ENCODE data around the gene NTN3. TPM values are rescaled to one million over a fixed set of nuclear protein-coding genes. Genes with fewer than 3 reads are reported as not detected.

The NTN3 gene
- total RNA-seq, 1 donor from 2014 or later: 2.5 TPM

GRCh38 chr16:2499454-2499853 is 28.4 kb downstream of the NTN3 start:
- Mint-ChIP-seq H3K9me3 (ENCODE audit: low read depth) (no peaks in the 10 kb centered on the region), H3K4me3 (ENCODE audit: low read depth) (no peak overlapping the region), H3K27me3 (no peaks in the 10 kb centered on the region), H3K27ac (no peak overlapping the region), H3K4me1 (ENCODE audit: low read depth) (no peaks in the 10 kb centered on the region), H3K36me3 (ENCODE audit: insufficient read depth) (peaks cover 1% of the 10 kb centered on the region)
- no peak for DNase-seq (ENCODE audit: low spot score, unreplicated experiment)
- TF ChIP-seq, protein P1, sequence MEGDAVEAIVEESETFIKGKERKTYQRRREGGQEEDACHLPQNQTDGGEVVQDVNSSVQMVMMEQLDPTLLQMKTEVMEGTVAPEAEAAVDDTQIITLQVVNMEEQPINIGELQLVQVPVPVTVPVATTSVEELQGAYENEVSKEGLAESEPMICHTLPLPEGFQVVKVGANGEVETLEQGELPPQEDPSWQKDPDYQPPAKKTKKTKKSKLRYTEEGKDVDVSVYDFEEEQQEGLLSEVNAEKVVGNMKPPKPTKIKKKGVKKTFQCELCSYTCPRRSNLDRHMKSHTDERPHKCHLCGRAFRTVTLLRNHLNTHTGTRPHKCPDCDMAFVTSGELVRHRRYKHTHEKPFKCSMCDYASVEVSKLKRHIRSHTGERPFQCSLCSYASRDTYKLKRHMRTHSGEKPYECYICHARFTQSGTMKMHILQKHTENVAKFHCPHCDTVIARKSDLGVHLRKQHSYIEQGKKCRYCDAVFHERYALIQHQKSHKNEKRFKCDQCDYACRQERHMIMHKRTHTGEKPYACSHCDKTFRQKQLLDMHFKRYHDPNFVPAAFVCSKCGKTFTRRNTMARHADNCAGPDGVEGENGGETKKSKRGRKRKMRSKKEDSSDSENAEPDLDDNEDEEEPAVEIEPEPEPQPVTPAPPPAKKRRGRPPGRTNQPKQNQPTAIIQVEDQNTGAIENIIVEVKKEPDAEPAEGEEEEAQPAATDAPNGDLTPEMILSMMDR (IDR thresholded peaks at IDR 0.05; ENCODE audit: unreplicated experiment): no peak

DNA sequence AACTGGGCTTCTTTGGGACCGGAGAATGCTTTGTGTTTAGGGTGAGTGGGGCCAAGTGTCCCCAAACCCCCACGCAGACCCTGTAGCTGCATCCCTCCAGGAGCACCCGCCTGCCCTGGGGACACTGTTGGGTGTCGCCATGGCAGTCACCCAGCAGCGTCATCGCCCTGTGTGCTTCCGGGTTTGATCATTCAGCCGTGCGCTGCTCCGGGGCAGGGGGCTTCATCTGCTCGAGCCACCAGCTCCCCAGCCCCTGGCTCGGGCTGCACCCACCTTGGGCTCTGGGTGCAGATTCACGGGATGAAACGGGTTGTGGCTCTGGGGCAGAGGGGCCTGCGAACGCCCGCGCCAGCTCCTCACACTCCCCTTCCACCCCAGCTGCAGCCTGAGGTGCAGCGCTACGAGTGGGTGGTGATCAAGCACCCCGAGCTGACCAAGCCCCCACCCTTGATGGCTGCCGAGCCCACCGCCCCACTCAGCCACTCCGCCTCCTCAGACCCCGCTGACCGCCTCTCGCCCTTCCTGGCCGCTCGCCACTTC is 28.9 kb downstream of the NTN3 start:
- no peak for DNase-seq (ENCODE audit: low spot score, unreplicated experiment)
- H3K27ac Mint-ChIP-seq: no peak overlapping the region
- H3K4me3 Mint-ChIP-seq (ENCODE audit: low read depth): no peak overlapping the region
- H3K4me1 Mint-ChIP-seq (ENCODE audit: low read depth): no peaks in the 10 kb centered on the region
- H3K36me3 Mint-ChIP-seq (ENCODE audit: insufficient read depth): peaks cover 3% of the 10 kb centered on the region
- H3K9me3 Mint-ChIP-seq (ENCODE audit: low read depth): no peaks in the 10 kb centered on the region
- H3K27me3 Mint-ChIP-seq: no peaks in the 10 kb centered on the region
- TF ChIP-seq, protein P1 (IDR thresholded peaks at IDR 0.05; ENCODE audit: unreplicated experiment): no peak

DNA sequence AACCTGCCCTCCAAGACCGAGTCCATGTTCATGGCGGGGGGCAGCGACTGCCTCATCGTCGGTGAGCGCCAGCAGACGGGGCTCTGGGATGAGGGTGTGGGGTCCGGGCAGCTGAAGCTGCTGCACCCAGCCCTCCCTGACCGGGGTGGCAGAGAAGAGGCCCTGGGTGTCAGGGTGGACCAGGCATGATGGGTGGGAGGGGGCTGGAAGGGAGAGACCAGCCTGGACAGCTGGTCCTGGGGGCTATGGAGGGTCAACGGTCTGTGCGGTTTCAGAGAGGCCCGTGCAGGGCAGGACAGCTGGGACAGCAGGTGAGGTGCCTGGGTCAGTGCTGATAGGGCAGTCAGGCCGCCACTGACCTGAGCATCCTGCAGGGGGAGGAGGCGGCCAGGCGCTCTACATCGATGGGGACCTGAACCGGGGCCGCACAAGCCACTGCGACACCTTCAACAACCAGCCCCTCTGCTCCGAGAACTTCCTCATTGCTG is 29.4 kb downstream of the NTN3 start:
- Mint-ChIP-seq H3K4me3 (ENCODE audit: low read depth) (no peak overlapping the region), H3K27me3 (no peaks in the 10 kb centered on the region), H3K9me3 (ENCODE audit: low read depth) (no peaks in the 10 kb centered on the region), H3K4me1 (ENCODE audit: low read depth) (no peaks in the 10 kb centered on the region), H3K36me3 (ENCODE audit: insufficient read depth) (peaks cover 3% of the 10 kb centered on the region), H3K27ac (no peak overlapping the region)
- DNase-seq (ENCODE audit: low spot score, unreplicated experiment): no peak
- TF ChIP-seq, protein P1 (IDR thresholded peaks at IDR 0.05; ENCODE audit: unreplicated experiment): no peak

DNA sequence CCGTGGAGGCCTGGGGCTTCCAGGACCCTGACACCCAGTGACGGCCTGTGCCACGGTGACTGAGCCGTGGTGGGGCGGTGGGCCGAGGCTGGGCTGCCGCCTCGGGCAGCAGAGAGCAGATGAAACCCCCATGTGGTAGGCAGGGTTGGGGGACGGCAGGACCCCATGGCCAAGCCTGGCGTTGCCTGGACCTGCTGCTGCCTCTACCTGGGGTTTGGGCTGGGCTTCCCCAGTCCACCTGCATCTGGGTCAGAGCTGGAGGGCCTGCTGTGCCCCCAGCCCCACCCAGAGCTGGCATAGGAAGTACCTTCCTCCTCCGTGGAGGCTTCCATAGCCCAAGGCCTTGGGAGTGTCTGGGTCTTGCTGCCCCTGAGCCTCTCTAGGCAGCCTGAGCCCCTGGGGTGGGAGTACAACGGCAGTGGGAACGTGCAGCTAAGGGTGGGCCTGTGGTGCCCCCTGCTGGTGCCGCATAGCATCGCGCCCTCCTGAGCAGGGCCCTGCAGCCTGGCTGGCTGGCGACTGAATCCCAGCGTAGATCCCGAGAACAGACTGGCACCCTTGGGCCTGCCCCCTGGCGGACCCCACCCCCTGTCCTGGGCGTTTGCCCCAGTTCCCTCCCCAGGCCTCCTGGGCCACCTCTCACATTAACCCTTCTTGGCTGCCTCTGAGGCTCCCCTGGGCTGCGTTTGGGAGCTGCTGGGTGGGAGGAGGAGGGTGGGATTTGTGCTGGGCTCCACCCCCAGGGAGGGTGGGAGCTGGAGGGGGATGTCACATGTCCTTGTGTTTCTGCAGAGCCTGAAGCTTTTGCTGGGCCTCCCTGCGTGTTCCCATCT is 30.0 kb downstream of the NTN3 start:
- TF ChIP-seq, protein P1 (IDR thresholded peaks at IDR 0.05; ENCODE audit: unreplicated experiment): peak; percentile 99
- Mint-ChIP-seq H3K27ac (no peak overlapping the region), H3K4me1 (ENCODE audit: low read depth) (no peaks in the 10 kb centered on the region), H3K4me3 (ENCODE audit: low read depth) (peak overlapping the region; percentile 19), H3K9me3 (ENCODE audit: low read depth) (no peaks in the 10 kb centered on the region), H3K27me3 (no peaks in the 10 kb centered on the region), H3K36me3 (ENCODE audit: insufficient read depth) (peaks cover 3% of the 10 kb centered on the region)
- peak; percentile 90 for DNase-seq (ENCODE audit: low spot score, unreplicated experiment)

- H3K4me1 Mint-ChIP-seq (ENCODE audit: low read depth): no peaks in the 10 kb centered on the region
- H3K9me3 Mint-ChIP-seq (ENCODE audit: low read depth): no peaks in the 10 kb centered on the region
- DNase-seq (ENCODE audit: low spot score, unreplicated experiment): no peak
- H3K36me3 Mint-ChIP-seq (ENCODE audit: insufficient read depth): peaks cover 3% of the 10 kb centered on the region
- TF ChIP-seq, protein P1 (IDR thresholded peaks at IDR 0.05; ENCODE audit: unreplicated experiment): no peak
- no peak overlapping the region for H3K4me3 Mint-ChIP-seq (ENCODE audit: low read depth)
- H3K27me3 Mint-ChIP-seq: no peaks in the 10 kb centered on the region
- no peak overlapping the region for H3K27ac Mint-ChIP-seq
Observed at GRCh38 chr16:2501946-2502895, 31.1 kb downstream of the NTN3 start.

All from progenitor cell of endocrine pancreas (in vitro differentiated cells).